HepG2 (cell line): ENCODE data around the gene PDE5A. TPM values are rescaled to one million over a fixed set of nuclear protein-coding genes. Genes with fewer than 3 reads are reported as not detected.

Experiments
- ATAC-seq: fragments of 200-7000 bp; cut with Tn5 transposase; 3 replicates; pipeline ENCODE4 v1.9.1; 2020; ENCODE audit warnings: mild to moderate bottlenecking, moderate library complexity
- BruUV-seq: library from RNA; stranded (reverse); fragments of 400-500 nt; replicated peaks from 2 replicates; lab custom pipeline; 2021; lab: Mats Ljungman, UMichigan
- CTCF ChIA-PET: fragments of 300-600 bp; formaldehyde crosslinking; extraction: SDS; loops from one replicate; lab custom pipeline; 2021; ENCODE audit warnings: low total read pairs, inconsistent platforms, low intra/inter-chr PET ratio; lab: Yijun Ruan, JAX
- POLR2A ChIA-PET: fragments of 350-600 bp; sonication (Branson Sonifier 250); formaldehyde crosslinking; loops from one replicate; lab custom pipeline; 2020; ENCODE audit warnings: antibody characterized with exemption, inconsistent platforms; lab: Yijun Ruan, JAX
- DNase-seq: peaks from one replicate; pipeline ENCODE4 v3.0.0-alpha.2; 2015; ENCODE audit warnings: low spot score
- FAIRE-seq: peaks from 3 replicates; lab custom pipeline; 2011; peaks lifted over from hg19 to GRCh38; lab: Jason Lieb, UNC
- H2AFZ ChIP-seq: one replicate; pipeline ENCODE4 v1.6.1; 2011; ENCODE audit warnings: low read length, inconsistent platforms
- H3K27ac ChIP-seq: fragments of 300-600 bp; 3 replicates; pipeline ENCODE4 v1.8.0; 2011; ENCODE audit warnings: mixed run types, mild to moderate bottlenecking, mixed read lengths, low read length, inconsistent platforms; ENCODE audit not compliant: insufficient read depth; ENCODE audit errors: extremely low read length
- H3K27me3 ChIP-seq, 2 experiments: fragments of 200-600 bp in 1 of 2; 2 replicates in 1 of 2; 3 replicates in 1 of 2; pipeline versions ENCODE4 v1.6.0 to v1.8.0; 2011; ENCODE audit warnings: low read length in 2 of 2, mild to moderate bottlenecking in 2 of 2, moderate library complexity in 2 of 2, inconsistent platforms in 1 of 2; ENCODE audit not compliant: insufficient read depth in 2 of 2, control insufficient read depth in 1 of 2
- H3K36me3 ChIP-seq, 2 experiments: fragments of 200-600 bp in 1 of 2; replicated peaks in 1 of 2; 2 replicates in 1 of 2; 3 replicates in 1 of 2; pipeline versions ENCODE4 v1.5.1 to v1.8.0; 2011; ENCODE audit warnings: low read length in 2 of 2, inconsistent platforms in 1 of 2; ENCODE audit not compliant: insufficient read depth in 2 of 2, control insufficient read depth in 1 of 2
- H3K4me1 ChIP-seq: 2 replicates; pipeline ENCODE4 v1.5.1; 2012; ENCODE audit warnings: low read length, inconsistent platforms; ENCODE audit not compliant: insufficient read depth
- H3K4me2 ChIP-seq: 2 replicates; pipeline ENCODE4 v1.6.0; 2011; ENCODE audit warnings: low read depth, low read length, inconsistent platforms
- H3K4me3 ChIP-seq, 3 experiments: fragments of 200-600 bp in 1 of 3; sonication (generic), shearing (Covaris generic) in 1 of 3; replicated peaks in 1 of 3; 2 replicates each; pipeline ENCODE4 v1.5.1; 2011 to 2016; ENCODE audit warnings: low read length in 3 of 3, inconsistent platforms in 2 of 3, low read depth in 2 of 3, mild to moderate bottlenecking in 2 of 3, control low read depth in 1 of 3, mixed read lengths in 1 of 3; ENCODE audit not compliant: insufficient read depth in 1 of 3
- H3K79me2 ChIP-seq: one replicate; pipeline ENCODE4 v1.6.1; 2011; ENCODE audit warnings: low read length, inconsistent platforms; ENCODE audit not compliant: insufficient read depth
- H3K9ac ChIP-seq: 2 replicates; pipeline ENCODE4 v1.6.0; 2011; ENCODE audit warnings: mild to moderate bottlenecking, low read depth, low read length, inconsistent platforms; ENCODE audit not compliant: insufficient read depth
- H3K9me3 ChIP-seq: 2 replicates; pipeline ENCODE4 v1.5.1; 2012; ENCODE audit warnings: mild to moderate bottlenecking, low read length
- H4K20me1 ChIP-seq: 2 replicates; pipeline ENCODE4 v1.6.0; 2011; ENCODE audit warnings: inconsistent platforms, mild to moderate bottlenecking, low read length, moderate library complexity; ENCODE audit not compliant: insufficient read depth
- EZH2 ChIP-seq: conservative IDR thresholded peaks from 2 replicates; pipeline ENCODE4 v1.6.1; 2012; ENCODE audit warnings: mild to moderate bottlenecking, low read depth, low read length, moderate library complexity
- HNF4G ChIP-seq, 2 experiments: sonication (generic) in 1 of 2; formaldehyde crosslinking in 1 of 2; IDR thresholded peaks; 2 replicates each; pipeline versions ENCODE4 v1.4.0 to v1.6.1; 2011 to 2020; ENCODE audit warnings: borderline replicate concordance in 2 of 2, low read depth in 2 of 2, mild to moderate bottlenecking in 2 of 2, low read length in 1 of 2, missing genetic modification reagents in 1 of 2, moderate library complexity in 1 of 2
- KDM6A ChIP-seq: IDR thresholded peaks from 2 replicates; pipeline ENCODE4 v1.6.1; 2016; ENCODE audit warnings: low read depth
- MATR3 ChIP-seq: sonication (generic); formaldehyde crosslinking; IDR thresholded peaks from 2 replicates; pipeline ENCODE4 v1.4.0; 2020; ENCODE audit warnings: missing genetic modification reagents
- RFX3 ChIP-seq: IDR thresholded peaks from 2 replicates; pipeline ENCODE4 v1.6.1; 2016; ENCODE audit warnings: missing biosample characterization, missing genetic modification reagents
- ZFP36 ChIP-seq: fragments of 150-350 bp; IDR thresholded peaks from 2 replicates; pipeline ENCODE4 v1.6.1; 2018; ENCODE audit warnings: borderline replicate concordance, low read length, low read depth; ENCODE audit not compliant: partially characterized antibody
- ZNF558 ChIP-seq: sonication (generic); formaldehyde crosslinking; IDR thresholded peaks from 2 replicates; pipeline ENCODE4 v1.9.0; 2022; ENCODE audit warnings: mild to moderate bottlenecking, missing genetic modification reagents, borderline replicate concordance
- ZNF589 ChIP-seq: sonication (generic); formaldehyde crosslinking; conservative IDR thresholded peaks from 2 replicates; pipeline ENCODE4 v1.8.0; 2022; ENCODE audit warnings: mild to moderate bottlenecking, moderate library complexity, missing genetic modification reagents
- WGBS: methylation state at CpG from one replicate; pipeline ENCODE4 v1.1.6; 2017; ENCODE audit warnings: low lambda C conversion rate; 5-methylcytosine and 5-hydroxymethylcytosine counted together
- in situ Hi-C: cut with HindIII; loops from 2 replicates; pipeline ENCODE4 v1.10.0; 2017; ENCODE audit warnings: low pct_unique_long_range_greater_than_20kb; ENCODE audit not compliant: extremely low pct_ligation_motif_present
- intact Hi-C: fragments of 100-400 bp; cut with micrococcal nuclease; formaldehyde crosslinking; loops from one replicate; pipeline ENCODE4 v1.10.0; 2022; ENCODE audit not compliant: unreplicated experiment
- polyA plus RNA-seq, 8 experiments: library from polyadenylated mRNA; depleted of rRNA in 3 of 8; stranded (reverse) in 7 of 8; unstranded in 1 of 8; fragments of >200 nt; fragmentation: Illumina TruSeq in 4 of 8; extraction: Trizol in 4 of 8; gene quantifications; 2 replicates each; pipeline versions ENCODE4 v1.2.1 to v1.2.3, GENCODE V29; 2011 to 2016; ENCODE audit warnings: low read depth in 4 of 8, missing spikeins in 1 of 8, mixed read lengths in 1 of 8; ENCODE audit not compliant: insufficient read depth in 1 of 8
- total RNA-seq, 5 experiments: library from RNA; depleted of rRNA; stranded (reverse); fragments of >200 nt; fragmentation: Illumina TruSeq; extraction: Trizol; gene quantifications; 2 replicates each; pipeline ENCODE4 v1.2.3, GENCODE V29; 2016; ENCODE audit warnings: low read depth in 1 of 5

PDE5A gene
- total and polyA plus RNA-seq, 2 of the 13 experiments (the other 11 are each of a cell fraction or from before 2014, with no cell fraction given), result 0.22 to 0.44 TPM

- TF ChIP-seq EZH2, result no peak
- 40% methylated on average over 2 of the region's 2 CpGs for WGBS
- CTCF ChIA-PET, result no interaction called here
- intact Hi-C loops (no loop called here), in situ Hi-C loops (no loop called here)
- ATAC-seq (no peak), FAIRE-seq (no peak), DNase-seq (no peak)
- no peak overlapping the region for H3K4me3 ChIP-seq
- H3K27me3 ChIP-seq, result no peaks in the 10 kb centered on the region
- no peaks in the 10 kb centered on the region for H3K9me3 ChIP-seq
- H4K20me1 ChIP-seq, result no peaks in the 10 kb centered on the region
- H3K36me3 ChIP-seq, result no peaks in the 10 kb centered on the region
- no peak overlapping the region for H3K27ac ChIP-seq
- POLR2A ChIA-PET, result no interaction called here
- no TSS peak for BruUV-seq
- no peaks in the 10 kb centered on the region for H3K79me2 ChIP-seq
- H3K4me2 ChIP-seq, result no peak overlapping the region
- no peaks in the 10 kb centered on the region for H3K4me1 ChIP-seq
- no peak overlapping the region for H3K9ac ChIP-seq
- no peak overlapping the region for H2AFZ ChIP-seq
Observed at GRCh38 chr4:119675391-119675790, 46.8 kb upstream of the PDE5A start.

DNA sequence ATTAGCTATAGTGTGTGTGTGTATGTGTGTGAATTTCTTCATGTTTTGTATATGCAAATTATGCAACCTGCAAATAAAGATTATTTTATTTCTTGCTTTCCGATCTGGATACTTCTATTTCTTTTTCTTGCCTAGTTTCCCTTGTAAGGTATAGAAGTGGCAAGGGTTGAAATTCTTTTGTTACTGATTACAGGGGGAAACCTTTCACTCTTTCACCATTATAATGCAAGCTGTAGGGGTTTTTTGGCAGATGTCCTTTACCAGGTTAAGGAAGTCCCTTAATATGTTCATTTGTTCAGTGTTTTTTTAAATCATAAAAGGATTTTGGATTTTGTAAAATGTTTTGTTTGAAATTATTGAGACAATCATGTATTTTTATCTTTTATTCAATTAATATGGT lies 44.3 kb upstream of the PDE5A start:
- DNase-seq (no peak), ATAC-seq (no peak), FAIRE-seq (no peak)
- BruUV-seq, result no TSS peak
- Histone ChIP-seq H3K4me3 (no peak overlapping the region), H3K4me2 (no peak overlapping the region), H2AFZ (no peak overlapping the region), H4K20me1 (no peaks in the 10 kb centered on the region), H3K9me3 (no peaks in the 10 kb centered on the region), H3K27me3 (no peaks in the 10 kb centered on the region), H3K79me2 (no peaks in the 10 kb centered on the region), H3K36me3 (no peaks in the 10 kb centered on the region), H3K4me1 (no peaks in the 10 kb centered on the region), H3K27ac (no peak overlapping the region), H3K9ac (no peak overlapping the region)
- in situ Hi-C loops (no loop called here), intact Hi-C loops (no loop called here)
- WGBS, result 0% methylated on average over 1 of the region's 1 CpG
- CTCF ChIA-PET, result no interaction called here
- TF ChIP-seq ZNF558 (CRISPR knock-in tag), result no peak
- TF ChIP-seq RFX3 (CRISPR knock-in tag), result no peak
- TF ChIP-seq MATR3 (CRISPR knock-in tag), result no peak
- no peak for TF ChIP-seq KDM6A (CRISPR knock-in tag)
- no peak for TF ChIP-seq HNF4G (IDR thresholded peaks at IDR 0.05; ENCODE audit: borderline replicate concordance, low read depth, low read length)
- TF ChIP-seq HNF4G (CRISPR knock-in tag; IDR thresholded peaks at IDR 0.05; ENCODE audit: borderline replicate concordance, low read depth), result no peak
- no peak for TF ChIP-seq ZFP36
- TF ChIP-seq ZNF589 (CRISPR knock-in tag), result no peak
- POLR2A ChIA-PET, result no interaction called here
